Measurements from ENCODE around the gene ZDHHC20.

The ZDHHC20 gene

GRCh38 chr13:21362741-21363140 lies 96.4 kb downstream of the ZDHHC20 start:
- TF ChIP-seq Cebpa-rat (IDR thresholded peaks at IDR 0.05), result no peak
- Histone ChIP-seq H3K4me1 (no peaks in the 10 kb centered on the region), H4K20me1 (no peaks in the 10 kb centered on the region), H3K9me3 (replicated peaks in 1 of 11) (peaks cover 13 to 34% (median 22%) of the 10 kb centered on the region in 11 experiments), H3K27me3 (no peaks in the 10 kb centered on the region), H3K36me3 (no peaks in the 10 kb centered on the region), H3K4me3 (no peak overlapping the region), H3K4me2 (no peak overlapping the region), H3K27ac (no peak overlapping the region), H3K9ac (no peak overlapping the region)

- Histone ChIP-seq H3K4me2 (no peak overlapping the region), H3K4me3 (no peak overlapping the region), H4K20me1 (no peaks in the 10 kb centered on the region), H3K4me1 (no peaks in the 10 kb centered on the region), H3K36me3 (no peaks in the 10 kb centered on the region), H3K9me3 (replicated peaks in 1 of 11) (peaks cover 13 to 34% (median 22%) of the 10 kb centered on the region in 11 experiments), H3K27me3 (no peaks in the 10 kb centered on the region), H3K27ac (no peak overlapping the region), H3K9ac (no peak overlapping the region)
- TF ChIP-seq Cebpa-rat (IDR thresholded peaks at IDR 0.05), result no peak
These were observed 97.4 kb downstream of the ZDHHC20 start for GRCh38 chr13:21361706-21362105.

- H4K20me1 ChIP-seq, result no peaks in the 10 kb centered on the region
- no peak overlapping the region for H3K4me3 ChIP-seq
- H3K4me1 ChIP-seq, result no peaks in the 10 kb centered on the region
- H3K9me3 ChIP-seq (replicated peaks in 1 of 11), result peaks cover 13 to 34% (median 22%) of the 10 kb centered on the region in 11 experiments
- no peak overlapping the region for H3K27ac ChIP-seq
- H3K27me3 ChIP-seq, result no peaks in the 10 kb centered on the region
- H3K36me3 ChIP-seq, result no peaks in the 10 kb centered on the region
- TF ChIP-seq Cebpa-rat (IDR thresholded peaks at IDR 0.05), result no peak
- H3K9ac ChIP-seq, result no peak overlapping the region
- no peak overlapping the region for H3K4me2 ChIP-seq
These were observed 98.0 kb downstream of the ZDHHC20 start for GRCh38 chr13:21361123-21361522.

- Histone ChIP-seq H3K9ac (no peak overlapping the region), H3K27me3 (no peaks in the 10 kb centered on the region), H3K4me2 (no peak overlapping the region), H3K9me3 (replicated peaks in 1 of 11) (peaks cover 13 to 34% (median 22%) of the 10 kb centered on the region in 11 experiments), H4K20me1 (no peaks in the 10 kb centered on the region), H3K27ac (no peak overlapping the region), H3K4me3 (no peak overlapping the region), H3K36me3 (no peaks in the 10 kb centered on the region), H3K4me1 (no peaks in the 10 kb centered on the region)
- TF ChIP-seq Cebpa-rat (IDR thresholded peaks at IDR 0.05), result no peak
These were observed 98.6 kb downstream of the ZDHHC20 start for GRCh38 chr13:21360463-21360862.

- Histone ChIP-seq H3K4me3 (no peak overlapping the region), H4K20me1 (no peaks in the 10 kb centered on the region), H3K36me3 (no peaks in the 10 kb centered on the region), H3K4me2 (no peak overlapping the region), H3K27me3 (no peaks in the 10 kb centered on the region), H3K9ac (no peak overlapping the region), H3K27ac (no peak overlapping the region), H3K9me3 (replicated peaks in 1 of 11) (peaks cover 13 to 34% (median 22%) of the 10 kb centered on the region in 11 experiments), H3K4me1 (no peaks in the 10 kb centered on the region)
- TF ChIP-seq Cebpa-rat (IDR thresholded peaks at IDR 0.05), result no peak
These were observed 99.2 kb downstream of the ZDHHC20 start for GRCh38 chr13:21359855-21360254.

- H3K4me2 ChIP-seq, result no peak overlapping the region
- H3K4me1 ChIP-seq, result no peaks in the 10 kb centered on the region; a peak in 1 of 20 replicates
- H3K4me3 ChIP-seq, result no peak overlapping the region
- H3K9ac ChIP-seq, result no peak overlapping the region
- no peak for TF ChIP-seq Cebpa-rat (IDR thresholded peaks at IDR 0.05)
- no peaks in the 10 kb centered on the region for H3K36me3 ChIP-seq
- H4K20me1 ChIP-seq, result no peaks in the 10 kb centered on the region
- no peaks in the 10 kb centered on the region for H3K27me3 ChIP-seq
- no peak overlapping the region for H3K27ac ChIP-seq
- H3K9me3 ChIP-seq (replicated peaks in 1 of 11), result peaks cover 0 to 12% (median 0%) of the 10 kb centered on the region in 11 experiments; a peak in 4 of 22 replicates
These were observed 103.8 kb downstream of the ZDHHC20 start for GRCh38 chr13:21355304-21355703.

- Histone ChIP-seq H3K27me3 (no peaks in the 10 kb centered on the region), H3K4me1 (peaks cover 0 to 2% (median 0%) of the 10 kb centered on the region in 10 experiments; a peak in 3 of 20 replicates), H3K36me3 (no peaks in the 10 kb centered on the region), H3K9ac (no peak overlapping the region), H4K20me1 (no peaks in the 10 kb centered on the region), H3K9me3 (replicated peaks in 1 of 11) (peaks cover 0 to 12% (median 0%) of the 10 kb centered on the region in 11 experiments; a peak in 4 of 22 replicates), H3K27ac (no peak overlapping the region), H3K4me2 (no peak overlapping the region), H3K4me3 (no peak overlapping the region)
- TF ChIP-seq Cebpa-rat (IDR thresholded peaks at IDR 0.05), result no peak
These were observed 104.4 kb downstream of the ZDHHC20 start for GRCh38 chr13:21354721-21355120.

GRCh38 chr13:21348488-21349120 lies 110.5 kb downstream of the ZDHHC20 start:
- H3K9ac ChIP-seq, result peak overlapping the region in 3 of 11 experiments; percentile 6 to 44 (median 18); a peak in 2 of 22 replicates
- TF ChIP-seq Cebpa-rat (IDR thresholded peaks at IDR 0.05), result no peak
- peaks cover 33 to 63% (median 57%) of the 10 kb centered on the region in 10 experiments for H3K4me1 ChIP-seq
- H3K27ac ChIP-seq, result peak overlapping the region in 3 of 11 experiments; percentile 36 to 56 (median 48); a peak in 5 of 22 replicates
- H3K27me3 ChIP-seq, result no peaks in the 10 kb centered on the region
- H3K9me3 ChIP-seq (replicated peaks in 1 of 11), result 0 out of 22 replicates have a peak, but pooled peaks cover 0 to under 1% (median 0%) of the 10 kb centered on the region in 11 experiments
- no peak overlapping the region for H3K4me3 ChIP-seq
- no peaks in the 10 kb centered on the region for H3K36me3 ChIP-seq
- no peaks in the 10 kb centered on the region for H4K20me1 ChIP-seq
- H3K4me2 ChIP-seq, result peak overlapping the region; percentile 51 to 97 (median 72); a peak in 21 of 22 replicates

- no peak for TF ChIP-seq Cebpa-rat (IDR thresholded peaks at IDR 0.05)
- Histone ChIP-seq H3K4me3 (no peak overlapping the region; a peak in 1 of 20 replicates), H3K4me2 (peak overlapping the region; percentile 51 to 97 (median 72)), H4K20me1 (no peaks in the 10 kb centered on the region), H3K27ac (peak overlapping the region in 6 of 11 experiments; percentile 13 to 56 (median 40); a peak in 9 of 22 replicates), H3K9ac (peak overlapping the region in 4 of 11 experiments; percentile 6 to 44 (median 21); a peak in 4 of 22 replicates), H3K27me3 (no peaks in the 10 kb centered on the region), H3K9me3 (replicated peaks in 1 of 11) (no peaks in the 10 kb centered on the region), H3K36me3 (no peaks in the 10 kb centered on the region), H3K4me1 (peaks cover 41 to 70% (median 64%) of the 10 kb centered on the region in 10 experiments)
These were observed 111.3 kb downstream of the ZDHHC20 start for GRCh38 chr13:21347753-21348318.

All from BLaER1 treated with 17β-estradiol and CSF1 and Interleukin-3, amounts not matched to agents 10 nM and 100 nM (cell line).